Stimulated activated CD4-positive, alpha-beta T cell treated with anti-CD3 and anti-CD28 coated beads, Interleukin-2, amount 100 ng/mL, for 48 hours (primary cell): ENCODE measurements around the gene LIM2.
"Not testable (repeated sequence)": the region's sequence is repeated elsewhere in the genome, so short reads cannot be mapped to it uniquely, and the experiment has no call there.

Experiments used
- DNase-seq, 2 donors: peaks; one replicate each; pipeline ENCODE4 v3.0.0-alpha.2; 2020

The LIM2 gene, protein sequence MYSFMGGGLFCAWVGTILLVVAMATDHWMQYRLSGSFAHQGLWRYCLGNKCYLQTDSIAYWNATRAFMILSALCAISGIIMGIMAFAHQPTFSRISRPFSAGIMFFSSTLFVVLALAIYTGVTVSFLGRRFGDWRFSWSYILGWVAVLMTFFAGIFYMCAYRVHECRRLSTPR

DNA sequence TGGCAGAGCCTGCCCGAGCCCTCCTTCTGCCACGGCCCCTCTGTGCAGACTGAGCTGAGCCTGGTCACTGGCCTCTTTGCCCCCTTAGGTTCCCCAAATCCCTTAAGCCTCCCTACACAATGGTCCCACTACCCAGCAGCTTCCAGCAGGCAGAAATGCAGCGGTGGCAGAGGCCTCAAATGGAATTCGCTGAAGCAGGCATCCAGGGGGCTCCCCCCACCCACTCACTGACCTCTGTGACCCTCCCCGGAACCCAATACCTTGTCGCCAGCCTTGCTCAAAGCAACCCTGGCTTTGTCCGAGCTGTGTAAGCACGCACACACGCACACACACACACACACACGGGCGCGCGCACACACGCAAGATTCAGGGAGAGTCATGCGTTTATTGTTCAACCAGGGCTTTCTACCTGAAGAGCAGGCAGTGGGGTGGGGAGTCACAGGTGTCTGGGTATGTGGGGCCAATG lies at the start of gene LIM2:
LIM2 (minus strand) TSS at position 51 of the 466 bp plus-strand sequence. CDS start 531 bp downstream, outside the sequence.
- DNase-seq, result no peak

DNA sequence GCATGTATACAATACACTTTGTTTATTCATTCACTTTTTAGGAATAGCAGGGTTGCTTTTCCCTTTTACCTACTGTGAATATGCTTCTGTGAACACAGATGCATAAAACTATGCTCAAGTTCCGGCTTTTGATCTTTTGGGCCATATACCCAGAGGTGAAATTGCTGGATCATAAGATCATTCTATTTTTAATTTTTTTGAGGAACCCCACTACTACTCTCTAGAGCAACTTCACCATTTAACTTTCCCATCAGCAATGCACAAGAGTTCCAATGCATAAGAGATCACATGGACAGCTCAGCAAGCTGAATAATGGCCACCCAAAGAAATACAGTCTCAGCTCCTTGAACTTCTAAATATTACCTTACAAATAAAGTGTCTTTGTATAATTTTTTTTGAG lies 46.7 kb upstream of the LIM2 start:
- DNase-seq, result no peak

DNA sequence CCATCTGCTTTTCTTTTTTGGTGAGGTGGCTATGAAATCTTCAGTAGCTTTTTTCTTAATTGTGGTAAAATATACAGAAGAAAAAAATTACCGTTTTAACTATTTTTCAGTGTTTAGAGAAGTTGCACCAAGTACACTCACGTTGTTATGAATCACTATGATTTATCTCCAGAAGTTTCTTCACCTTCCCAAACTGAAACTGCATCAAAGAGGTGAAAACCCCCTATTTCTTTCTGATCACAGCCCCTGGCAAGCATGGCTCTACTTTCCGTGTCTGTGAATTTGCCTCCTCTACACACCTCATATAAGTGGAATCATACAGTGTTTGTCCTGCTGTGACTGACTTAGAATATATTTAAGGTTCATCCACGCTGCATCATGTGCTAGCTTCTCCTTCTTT lies 45.3 kb upstream of the LIM2 start:
- DNase-seq, result no peak

DNA sequence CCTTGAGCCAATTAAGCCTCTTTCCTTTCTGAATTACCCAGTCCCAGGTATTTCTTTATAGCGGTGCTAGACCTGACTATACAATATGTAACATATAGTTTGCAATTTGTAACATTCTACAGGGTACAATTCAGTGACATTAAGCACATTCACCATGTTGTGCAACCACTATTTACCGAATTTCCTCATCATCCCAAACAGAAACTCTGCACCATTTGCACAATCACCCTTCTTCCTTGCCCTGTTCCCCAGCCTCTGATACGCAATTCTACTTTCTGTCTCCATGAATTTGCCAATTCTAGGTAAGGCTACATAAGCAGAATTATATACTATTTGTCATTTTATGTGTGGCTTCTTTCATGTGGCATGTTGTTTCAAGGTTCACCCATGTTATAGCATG lies 43.4 kb upstream of the LIM2 start:
- DNase-seq, result no peak

DNA sequence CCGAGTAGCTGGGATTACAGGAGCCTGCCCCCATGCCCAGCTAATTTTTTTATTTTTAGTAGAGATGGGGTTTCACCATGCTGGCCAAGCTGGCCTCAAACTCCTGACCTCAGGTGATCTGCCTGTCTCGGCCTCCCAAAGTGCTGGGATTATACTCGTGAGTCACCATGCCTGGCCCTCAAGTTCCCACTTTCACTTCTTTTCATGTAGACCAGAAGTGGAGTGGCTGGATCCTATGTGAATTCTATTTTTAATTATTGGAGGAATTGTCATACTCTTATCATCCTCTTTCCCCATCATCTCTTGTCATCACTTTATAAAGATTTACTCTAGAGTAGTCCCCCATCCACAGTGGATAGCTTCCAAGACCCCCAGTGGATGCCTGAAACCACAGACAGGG lies 42.4 kb upstream of the LIM2 start:
- no peak for DNase-seq

DNA sequence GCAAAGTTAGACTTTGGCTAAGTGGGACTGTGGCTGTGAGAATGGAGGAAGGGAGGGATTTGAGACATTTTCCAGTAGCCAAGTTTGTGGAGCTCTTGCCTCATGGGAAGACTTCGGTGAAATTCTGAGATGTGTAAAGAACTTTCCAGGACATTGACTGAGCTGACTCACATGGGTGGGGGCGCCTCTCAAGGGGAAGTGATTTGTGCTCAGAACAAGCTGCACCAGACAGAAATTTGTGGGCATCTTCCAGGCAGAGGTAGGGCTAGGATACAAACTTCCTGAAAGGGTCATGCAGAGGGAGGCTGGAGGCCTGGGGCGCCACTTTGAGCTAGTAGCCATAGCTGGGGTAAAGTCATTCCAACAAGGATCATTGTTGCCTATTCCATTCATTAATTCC lies 39.4 kb upstream of the LIM2 start:
- DNase-seq, result no peak

DNA sequence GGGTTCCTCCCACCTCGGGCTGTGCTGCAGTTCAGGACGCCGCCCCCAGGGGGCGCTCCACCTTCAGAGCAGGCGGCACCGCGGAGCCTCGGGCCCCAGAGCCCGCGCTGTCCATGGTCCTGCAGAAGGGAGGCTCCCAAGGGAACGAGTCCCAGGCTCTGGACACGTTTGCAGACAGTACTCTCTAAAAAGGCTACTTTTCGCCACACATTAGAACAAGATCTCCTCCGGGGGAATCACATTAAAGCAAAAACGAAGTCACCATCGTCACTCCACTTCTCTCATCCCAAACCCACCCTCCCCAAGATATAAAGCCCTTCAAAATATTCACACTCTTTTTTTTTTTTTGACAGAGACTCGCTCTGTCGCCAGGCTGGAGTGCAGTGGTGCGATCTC lies 34.3 kb upstream of the LIM2 start:
- DNase-seq, result peak; percentile 98

DNA sequence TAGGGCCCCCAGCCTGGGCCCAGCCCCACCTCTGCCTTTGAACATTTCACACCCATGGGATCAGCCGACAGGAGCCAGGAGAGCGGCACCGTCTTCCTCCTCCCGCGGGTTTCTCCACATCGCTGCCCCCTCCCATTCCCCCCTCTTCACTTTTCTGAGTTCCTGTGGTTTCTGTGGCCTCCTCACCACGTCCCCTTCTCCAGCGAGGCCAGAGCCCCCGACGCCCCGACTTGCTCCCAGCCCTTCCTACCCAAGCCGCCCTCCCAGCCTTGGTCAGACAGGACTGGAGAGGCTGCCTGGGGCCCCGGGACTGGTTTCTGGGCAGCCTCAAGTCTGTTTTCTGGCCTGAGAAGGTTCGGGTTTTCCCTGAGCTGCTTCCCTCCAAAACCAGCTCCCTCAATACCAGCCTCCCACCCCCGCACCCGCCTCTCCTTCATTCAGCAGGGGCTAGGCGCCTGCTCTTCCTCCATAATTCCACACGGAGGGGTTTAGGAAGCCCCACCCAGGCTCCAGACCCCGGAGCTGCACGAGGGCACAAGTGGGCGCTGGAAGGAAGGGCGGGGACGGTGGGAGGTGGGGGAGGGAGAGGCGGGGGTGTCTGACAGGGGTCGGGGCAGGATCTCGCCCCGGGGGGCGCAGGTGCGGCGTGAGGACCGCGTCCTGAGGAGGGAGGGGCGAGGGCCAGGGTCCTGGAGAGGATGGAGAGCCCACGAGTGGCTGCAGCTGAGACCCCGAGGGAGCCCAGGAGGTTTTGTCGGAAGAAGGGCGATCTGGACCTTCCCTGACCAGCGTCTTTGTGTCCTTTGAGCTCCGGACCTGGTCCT lies 33.7 kb upstream of the LIM2 start:
- no peak for DNase-seq

DNA sequence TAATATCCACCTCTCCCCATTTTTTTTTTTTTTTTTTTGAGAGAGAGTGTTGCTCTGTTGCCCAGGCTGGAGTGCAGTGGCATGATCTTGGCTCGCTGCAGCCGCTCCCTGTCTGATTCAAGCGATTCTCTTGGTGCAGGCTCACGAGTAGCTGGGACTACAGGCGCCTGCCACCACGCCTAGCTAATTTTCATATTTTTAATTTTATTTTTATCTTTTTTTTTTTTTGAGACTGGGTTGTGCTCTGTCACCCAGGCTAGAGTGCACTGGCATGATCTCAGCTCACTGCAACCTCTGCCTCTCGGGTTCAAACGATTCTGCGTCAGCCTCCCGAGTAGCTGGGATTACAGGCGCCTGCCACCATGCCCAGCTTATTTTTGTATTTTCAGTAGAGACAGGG lies 32.7 kb upstream of the LIM2 start:
- not testable (repeated sequence) for DNase-seq

DNA sequence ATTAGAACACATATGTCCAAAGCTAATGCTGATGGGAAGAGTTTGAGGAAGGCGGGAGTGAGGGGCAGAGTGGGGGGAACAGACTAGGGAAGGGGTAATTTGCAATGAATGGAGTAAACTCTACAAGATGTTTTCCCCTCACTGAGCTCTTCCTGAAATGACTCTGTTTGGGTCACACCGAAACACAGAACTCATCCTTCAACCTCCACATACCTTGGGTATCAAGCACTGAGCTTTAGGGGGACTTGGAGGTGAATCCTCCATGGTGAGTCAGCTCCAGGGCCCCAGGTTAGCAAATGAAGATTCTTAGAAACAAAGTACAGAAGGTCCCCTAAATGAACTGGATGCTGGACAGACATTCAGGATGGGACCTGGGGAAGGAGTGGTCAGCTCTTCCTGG lies 30.9 kb upstream of the LIM2 start:
- DNase-seq, result no peak

DNA sequence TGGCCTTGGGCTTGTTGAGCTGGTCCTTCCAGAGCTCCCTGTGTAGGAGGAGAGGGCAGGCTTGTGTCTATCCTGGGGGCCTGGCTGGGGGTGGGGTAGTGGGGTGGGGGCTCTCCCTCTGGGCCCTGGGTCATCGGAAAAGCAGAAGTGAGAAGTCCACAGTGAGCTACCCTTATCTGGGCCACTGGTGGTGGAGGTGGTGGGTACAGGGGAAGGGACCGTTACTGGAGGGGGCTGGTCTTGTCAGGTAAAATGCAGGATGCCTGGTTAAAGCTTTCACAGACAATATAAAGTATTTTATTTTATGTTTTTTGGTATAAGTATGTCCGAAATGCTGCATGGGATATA lies 30.0 kb upstream of the LIM2 start:
- DNase-seq, result no peak

DNA sequence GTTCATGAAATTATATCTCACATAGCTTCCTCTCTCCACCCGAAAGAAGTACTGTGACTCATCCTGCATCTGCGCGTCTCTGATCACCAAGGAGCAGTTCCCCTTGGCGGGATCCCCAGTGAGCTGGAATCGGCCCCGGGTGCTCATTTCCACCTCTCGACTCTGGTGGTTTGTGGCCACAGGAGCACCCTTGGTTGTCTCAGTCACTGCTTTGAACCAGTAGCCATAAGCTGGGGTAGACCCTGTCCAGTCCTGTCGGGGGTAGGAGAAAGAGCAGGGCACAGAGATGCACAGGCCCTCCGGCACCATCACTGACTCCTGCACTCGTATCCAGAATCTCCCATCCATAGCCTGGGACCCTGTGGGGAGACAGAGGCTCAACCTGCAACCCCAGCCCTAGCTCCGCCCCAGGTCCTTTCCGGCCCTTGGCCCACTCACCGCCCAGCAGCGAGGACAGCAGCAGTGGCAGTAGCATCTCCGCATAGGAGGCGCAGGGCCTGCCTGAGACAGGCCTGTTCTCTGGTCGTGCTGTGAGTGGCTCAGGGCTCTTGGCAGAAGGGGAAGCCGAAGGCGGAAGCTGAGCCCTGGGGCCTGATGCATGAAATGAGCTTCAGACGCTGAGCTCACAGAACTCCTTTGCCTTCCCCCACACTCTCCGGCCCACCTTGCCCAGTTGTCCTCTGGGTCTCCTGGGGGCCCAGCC lies 29.5 kb upstream of the LIM2 start, which contains the start of gene SIGLEC10:
SIGLEC10 (minus strand) TSS at position 536 of the 703 bp plus-strand sequence; CDS start at position 475, 61 bp downstream.
- DNase-seq, result peak; percentile 40 to 48

DNA sequence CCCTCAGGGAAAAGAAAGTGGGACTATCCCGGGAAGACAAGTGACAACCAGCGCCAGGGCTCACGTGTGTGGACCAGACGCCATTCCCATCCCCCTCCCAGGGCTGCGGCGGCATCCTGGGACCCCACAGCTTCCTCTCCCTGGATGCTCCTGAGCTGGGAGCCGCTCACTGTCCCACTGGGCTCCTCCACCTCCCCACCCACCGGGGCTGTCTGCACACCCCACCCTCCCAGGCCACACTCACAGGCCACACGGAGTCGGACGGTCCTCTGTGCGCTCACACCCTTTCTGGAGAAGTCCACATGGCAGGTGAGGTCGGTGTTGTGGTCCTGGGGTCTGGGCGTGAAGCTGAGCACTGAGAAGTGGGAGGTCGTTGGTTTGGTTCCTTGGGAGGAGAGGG lies 28.6 kb upstream of the LIM2 start:
- not testable (repeated sequence) for DNase-seq

DNA sequence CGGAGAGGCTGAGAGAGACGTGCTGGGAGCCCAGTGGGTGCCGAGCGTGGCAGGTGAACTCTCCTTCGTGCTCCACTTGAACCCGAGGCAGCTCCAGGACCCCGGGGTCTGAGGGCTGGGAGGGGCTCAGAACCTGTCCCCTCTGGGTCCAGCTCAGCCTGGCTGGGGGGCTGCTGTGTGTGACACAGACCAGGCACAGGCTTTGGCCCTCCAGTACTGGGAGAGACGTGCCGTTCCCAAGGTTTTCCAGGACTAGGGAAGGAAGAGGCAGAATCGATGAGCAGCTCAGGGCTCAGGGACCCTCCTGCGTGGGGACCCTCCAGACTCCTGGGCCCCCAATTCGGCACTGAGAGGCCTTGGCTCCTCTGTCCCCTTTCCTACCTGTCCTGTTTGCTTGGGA lies 27.4 kb upstream of the LIM2 start:
- DNase-seq, result no peak

DNA sequence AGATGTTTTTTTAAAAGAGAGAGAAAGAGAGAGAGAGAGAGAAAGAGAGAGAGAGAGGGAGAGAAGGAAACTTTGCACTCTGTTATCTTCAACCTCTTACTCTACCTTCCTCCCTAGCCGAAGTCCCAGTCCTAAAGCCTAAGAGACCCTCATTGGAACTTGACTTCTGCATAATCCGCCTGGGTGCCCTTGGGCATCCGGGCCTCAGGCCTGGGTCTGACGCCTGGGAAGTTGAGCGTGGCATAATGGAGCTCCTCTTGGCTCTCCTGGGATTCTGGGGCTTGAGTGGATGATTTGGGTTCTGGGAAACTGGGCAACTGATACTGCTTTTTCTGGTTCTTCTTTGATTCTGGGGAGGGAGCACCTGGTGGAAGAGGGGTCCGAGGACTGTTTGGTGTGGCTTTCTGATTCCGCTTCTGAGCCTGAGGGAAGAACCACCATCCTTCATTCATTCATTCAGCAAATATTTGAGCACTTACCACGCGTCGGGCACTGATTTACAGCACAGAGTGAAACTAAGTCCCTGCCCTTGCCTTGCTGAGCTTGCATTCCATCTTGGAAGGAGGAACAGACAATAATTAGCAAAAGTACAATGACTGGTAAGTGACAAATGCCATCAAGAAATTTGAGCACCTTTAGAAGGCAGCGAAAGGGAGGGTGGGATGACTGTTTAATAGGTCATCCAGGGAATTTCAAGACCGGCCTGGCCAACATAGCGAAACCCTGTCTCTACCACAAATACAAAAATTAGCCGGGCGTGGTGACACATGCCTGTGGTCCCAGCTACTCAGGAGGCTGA lies 23.4 kb upstream of the LIM2 start:
- DNase-seq, result no peak

DNA sequence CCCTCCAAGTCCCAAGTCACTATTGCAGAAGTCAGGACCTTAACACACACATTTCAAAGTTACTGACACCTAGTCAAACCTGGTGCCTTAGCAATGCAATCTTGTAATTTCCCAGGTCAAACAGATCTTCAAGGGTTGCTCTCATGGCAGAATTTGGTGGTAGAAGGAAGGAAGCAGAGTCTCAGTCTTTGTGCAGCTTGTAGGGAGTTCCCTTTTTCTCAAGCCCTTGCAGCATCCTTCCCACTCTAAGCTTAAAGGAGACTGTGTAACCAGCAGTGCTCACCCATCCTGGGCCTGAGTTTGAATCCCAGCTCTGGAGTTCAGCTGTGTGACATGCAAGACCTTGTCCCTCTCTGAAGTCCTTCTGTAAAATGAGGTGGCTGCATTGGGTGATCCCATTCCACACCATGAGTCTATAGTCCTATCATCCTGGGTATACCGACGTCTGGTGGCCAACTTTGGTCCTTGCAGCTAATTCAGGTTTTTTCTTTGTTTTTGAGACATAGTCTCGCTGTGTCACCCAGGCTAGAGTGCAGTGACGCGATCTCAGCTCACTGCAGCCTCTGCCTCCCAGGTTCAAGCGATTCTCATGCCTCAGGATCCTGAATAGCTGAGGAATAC lies 19.8 kb upstream of the LIM2 start:
- DNase-seq, result no peak

DNA sequence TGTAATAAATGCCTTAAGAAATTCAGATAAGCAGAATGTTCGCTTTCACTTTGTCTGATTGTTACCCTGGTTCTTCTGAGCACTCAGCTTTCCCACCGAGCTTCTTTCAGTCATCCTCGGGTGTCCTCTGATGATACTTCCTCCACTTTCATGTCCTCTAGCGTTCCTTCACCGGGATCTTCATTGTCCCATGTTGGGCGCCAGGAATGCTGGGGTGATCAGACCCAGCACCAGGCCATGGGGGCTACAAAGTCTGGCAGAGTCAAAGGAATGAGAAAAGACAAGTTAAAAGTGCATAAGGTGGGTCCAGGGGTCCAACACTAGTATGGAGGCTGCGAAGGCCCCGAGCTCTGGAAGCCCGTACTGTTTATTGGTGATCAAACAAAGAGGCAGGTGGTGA lies 14.3 kb upstream of the LIM2 start:
- no peak for DNase-seq

DNA sequence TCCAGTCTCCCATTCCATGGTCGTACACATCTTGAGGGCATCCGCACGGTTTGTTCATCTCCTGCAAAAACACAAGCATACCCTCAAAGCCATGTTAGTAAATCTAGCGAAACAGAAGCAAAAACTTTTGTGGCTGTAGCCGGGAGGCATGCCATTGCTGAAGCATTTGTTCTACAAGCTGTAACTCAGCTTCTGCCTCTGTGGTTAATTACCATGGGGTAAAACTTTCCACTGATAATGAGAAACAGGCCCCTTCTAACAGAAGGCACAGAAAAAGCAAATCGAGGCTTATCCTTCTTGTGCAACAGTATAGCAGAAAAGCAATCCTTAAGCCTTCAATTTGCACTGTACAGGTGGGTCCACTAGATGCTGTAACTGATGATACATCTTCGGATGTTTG lies 12.2 kb upstream of the LIM2 start:
- not testable (repeated sequence) for DNase-seq

DNA sequence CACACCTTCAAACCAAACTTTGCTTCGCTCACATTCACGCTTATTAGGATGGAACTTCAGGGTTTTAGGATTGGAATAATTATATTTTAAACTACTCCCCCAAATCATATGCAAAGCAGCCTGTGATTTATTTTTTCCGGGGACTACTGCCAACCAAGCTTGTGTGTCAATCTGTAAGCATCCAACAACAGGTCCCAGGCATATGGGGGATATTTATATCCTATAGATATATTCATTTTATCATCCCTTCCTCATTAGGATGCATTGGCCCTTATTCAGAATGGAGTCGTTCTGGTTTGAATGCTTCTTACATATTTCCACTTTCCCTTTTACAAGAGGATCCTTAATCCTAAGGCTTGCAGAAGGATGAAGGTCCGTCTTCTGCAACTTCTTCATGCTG lies 11.5 kb upstream of the LIM2 start:
- no peak for DNase-seq

DNA sequence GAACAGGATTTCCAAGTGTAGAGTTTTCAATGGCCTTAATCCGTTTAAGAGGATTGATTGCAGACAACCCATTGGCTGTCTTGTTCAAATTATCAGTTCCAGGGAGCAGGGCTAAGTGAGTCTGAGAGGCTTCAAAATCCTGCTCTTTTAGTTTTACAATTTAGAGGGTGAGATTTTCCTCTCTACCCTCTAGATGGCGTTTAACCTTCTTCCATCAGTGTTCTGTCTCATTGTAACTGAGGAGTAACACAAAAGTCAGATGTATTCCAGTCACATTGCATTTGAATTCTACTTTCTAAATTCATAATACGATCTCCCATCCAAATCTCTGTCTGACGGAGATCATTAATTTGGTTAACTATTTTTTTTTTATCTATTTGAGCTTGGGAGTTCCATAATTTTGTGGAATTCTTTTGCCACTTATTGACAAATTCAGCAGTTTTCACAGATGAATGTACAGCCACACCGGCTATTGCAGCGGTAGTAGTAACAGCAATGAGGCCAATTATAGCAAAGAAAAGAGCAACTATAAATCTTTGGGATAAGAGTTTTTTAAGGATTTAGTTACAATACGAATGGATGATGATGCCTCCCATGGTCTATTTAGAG lies 10.4 kb upstream of the LIM2 start:
- no peak for DNase-seq

DNA sequence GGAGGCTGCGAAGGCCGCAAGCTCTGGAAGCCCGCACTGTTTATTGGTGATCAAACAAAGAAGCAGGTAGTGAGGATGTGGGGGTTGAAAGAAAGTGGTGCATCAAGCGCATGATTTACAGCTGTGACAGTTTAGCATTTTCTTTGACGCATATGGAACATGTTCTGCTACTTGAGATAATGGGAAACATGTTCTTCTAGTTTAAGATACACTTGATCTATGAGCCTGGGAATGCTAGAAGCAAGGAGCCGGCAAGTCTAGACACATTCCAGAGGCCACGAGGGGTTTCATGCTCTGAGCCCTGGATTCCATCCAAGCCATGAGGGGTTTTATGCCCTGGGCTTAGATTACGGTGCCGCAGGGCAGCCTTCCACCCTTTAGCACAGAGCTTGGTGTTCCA lies 9.7 kb upstream of the LIM2 start:
- not testable (repeated sequence) for DNase-seq

DNA sequence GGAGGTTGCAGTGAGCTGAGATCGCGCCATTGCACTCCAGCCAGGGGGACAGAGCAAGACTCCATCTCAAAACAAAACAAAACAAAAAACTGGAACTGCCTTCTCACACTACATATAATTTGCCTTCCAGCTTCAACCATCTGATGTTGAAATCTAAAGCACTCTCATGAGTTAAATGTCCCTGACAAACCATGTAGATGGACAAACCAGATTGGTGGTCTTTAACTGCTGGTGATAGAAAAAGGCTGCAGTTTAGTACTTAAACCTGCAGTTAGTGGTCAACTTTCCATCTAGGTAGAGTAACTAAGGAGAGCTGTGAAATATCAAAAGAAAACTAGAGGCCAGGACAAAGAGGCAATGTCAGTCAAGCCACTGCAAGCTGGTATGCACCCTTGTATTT lies 8.4 kb upstream of the LIM2 start:
- DNase-seq, result no peak
